AG08395 (cell line): ENCODE results near the gene PTPRN2.
"Not testable (repeated sequence)": the region's sequence is repeated elsewhere in the genome, so short reads cannot be mapped to it uniquely, and the experiment has no call there.

Source experiments
- DNase-seq: peaks from one replicate; pipeline ENCODE4 v3.0.0; 2012; ENCODE audit warnings: mixed read lengths, low spot score

Gene PTPRN2

DNA sequence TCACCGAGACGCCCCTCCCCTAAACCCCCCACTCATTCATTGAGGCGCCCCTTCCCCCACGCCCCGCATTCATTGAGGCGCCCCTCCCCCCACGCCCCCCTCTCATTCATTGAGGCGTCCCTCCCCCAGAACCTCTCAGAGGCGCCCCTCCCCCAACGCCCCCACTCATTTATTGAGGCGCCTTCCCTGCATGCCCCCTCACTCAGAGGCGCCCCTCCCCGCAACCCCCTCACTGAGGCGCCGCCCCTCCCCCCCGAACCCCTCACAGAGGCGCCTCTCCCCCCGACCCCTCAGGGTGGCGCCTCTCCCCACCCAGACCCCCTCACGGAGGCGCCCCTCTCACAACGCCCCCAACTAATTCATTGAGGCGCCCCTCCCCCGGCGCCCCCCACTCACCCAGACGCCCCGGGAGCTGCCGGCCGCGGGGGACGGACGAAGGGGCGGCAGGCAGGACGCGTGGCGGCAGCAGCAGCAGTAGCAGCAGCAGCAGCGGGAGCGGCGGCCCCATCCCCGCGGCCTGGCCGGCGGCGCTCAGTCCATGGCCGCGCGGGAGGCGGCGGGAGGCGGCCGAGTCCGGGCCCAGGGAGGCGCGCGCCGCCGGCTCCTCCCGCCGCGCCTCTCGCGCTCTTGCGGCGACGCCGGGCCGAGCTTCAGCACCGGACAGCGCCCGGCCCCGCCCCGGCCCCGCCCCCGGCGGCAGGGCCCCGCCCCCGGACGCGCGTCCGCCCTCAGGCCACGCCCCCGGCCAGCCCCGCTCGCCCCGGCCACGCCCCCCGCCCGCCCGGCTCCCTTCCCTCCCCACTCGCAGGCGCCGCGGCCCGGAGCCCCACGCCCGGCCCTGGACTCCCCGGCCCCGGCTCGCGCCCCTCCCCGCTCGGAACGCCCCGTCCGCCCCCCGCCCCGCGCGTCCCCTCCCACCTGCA is at the start of gene PTPRN2:
Gene PTPRN2, minus strand, starts transcription at position 662 of the 923 bp plus-strand sequence.
- DNase-seq: peak; percentile 89

DNA sequence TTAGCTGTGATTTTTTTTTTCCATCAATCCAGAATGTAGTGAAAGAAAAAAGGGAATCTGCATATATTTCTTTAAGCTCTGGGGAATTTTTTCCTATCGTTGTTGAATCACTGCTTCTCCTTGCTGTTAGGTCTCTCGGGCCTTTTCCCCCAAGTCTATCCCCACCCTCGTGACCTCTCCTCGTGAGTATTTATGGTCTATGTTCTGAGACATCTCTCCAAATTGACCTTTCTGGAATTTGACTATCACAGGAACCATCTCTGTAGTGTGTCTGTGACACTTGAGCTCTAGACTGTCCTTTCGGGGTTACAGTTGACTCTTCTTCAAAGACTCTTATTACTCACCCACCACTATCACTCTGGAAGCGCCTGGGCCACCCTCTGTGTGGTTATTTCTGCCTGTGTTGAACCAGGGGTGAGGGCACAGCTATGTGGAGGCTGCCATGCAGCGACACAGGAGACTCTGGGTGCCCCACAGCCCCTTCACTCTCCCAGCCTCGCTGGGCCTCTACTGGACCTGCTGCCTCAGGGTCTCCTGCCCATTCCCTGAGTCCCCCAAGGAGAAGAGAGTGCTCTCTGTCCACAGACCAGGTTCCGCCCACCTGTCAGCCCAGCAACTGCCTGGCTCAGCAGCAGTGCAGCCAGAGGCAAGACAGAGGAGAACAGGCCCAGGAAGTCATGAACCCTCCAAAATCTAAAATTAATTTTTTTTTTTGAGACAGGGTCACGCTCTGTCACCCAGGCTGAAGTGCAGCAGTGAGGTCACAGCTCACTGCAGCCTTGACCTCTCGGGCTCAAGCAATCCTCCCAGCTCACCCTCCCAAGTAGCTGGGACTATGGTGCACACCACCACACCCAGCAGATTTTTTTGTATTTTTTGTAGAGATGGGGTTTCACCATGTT is 45.7 kb upstream of the PTPRN2 start:
- DNase-seq: no peak

DNA sequence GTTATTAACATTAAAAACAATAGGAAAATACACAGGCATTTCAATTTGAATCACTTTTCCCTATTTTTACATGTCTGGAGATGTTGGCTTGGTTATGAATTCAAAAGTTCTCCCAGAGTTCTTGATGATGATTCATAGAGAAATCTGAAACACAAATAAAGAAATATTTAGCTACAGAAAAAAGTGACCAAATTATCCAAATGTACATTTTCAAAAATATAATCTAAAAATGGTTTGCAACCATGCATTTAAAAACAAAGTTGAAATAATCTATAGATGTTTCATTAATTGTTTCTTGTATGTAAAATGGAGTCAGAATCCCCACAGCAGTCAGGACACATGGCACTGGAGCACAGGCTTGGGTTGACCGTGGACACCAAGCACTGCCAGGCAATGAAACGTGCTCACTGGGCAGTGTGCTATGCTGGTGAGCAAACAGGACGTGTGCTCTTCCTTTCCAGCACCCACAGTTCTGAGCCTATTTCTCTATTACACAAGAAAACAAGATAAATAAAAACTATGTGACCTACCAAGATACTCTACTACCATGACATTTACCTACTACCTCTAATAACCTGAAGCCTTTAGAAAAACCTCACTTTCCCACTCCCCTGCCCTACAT is 44.1 kb upstream of the PTPRN2 start:
- DNase-seq: no peak

DNA sequence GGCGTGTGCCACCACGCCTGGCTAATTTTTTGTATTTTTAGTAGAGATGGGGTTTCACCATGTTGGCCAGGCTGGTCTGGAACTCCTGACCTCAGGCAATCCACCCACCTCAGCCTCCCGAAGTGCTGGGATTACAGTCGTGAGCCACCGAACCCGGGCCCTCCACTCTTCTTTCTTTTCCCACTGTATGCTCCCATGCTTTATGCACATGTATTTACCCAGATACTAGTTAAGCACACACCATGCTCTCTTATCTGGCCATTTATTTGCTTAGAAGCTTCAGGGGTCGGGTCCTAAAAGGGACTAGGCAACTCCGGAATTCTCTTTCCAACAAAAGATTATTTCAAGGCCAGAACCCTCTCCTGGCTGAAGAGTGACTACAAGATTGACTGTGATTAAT is 38.7 kb upstream of the PTPRN2 start:
- DNase-seq: not testable (repeated sequence)

DNA sequence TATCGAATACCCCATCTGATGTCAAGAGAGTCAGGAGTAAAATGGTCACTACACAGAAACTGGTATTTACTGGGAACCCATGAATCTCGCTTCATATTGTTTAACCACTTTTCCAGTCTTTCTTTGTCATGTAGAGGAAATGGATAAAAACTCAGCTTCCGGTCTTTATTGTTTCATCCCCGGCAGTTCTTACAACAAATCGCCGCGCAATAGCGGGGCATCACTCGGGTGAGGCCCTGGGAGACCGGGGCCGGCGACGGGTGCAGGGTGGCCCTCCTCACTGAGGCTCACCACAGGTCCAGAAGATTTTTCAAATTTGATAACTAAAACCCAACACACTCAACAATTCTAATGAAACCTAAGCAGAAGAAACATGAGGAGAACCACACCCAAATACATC is 35.6 kb upstream of the PTPRN2 start:
- DNase-seq: no peak

DNA sequence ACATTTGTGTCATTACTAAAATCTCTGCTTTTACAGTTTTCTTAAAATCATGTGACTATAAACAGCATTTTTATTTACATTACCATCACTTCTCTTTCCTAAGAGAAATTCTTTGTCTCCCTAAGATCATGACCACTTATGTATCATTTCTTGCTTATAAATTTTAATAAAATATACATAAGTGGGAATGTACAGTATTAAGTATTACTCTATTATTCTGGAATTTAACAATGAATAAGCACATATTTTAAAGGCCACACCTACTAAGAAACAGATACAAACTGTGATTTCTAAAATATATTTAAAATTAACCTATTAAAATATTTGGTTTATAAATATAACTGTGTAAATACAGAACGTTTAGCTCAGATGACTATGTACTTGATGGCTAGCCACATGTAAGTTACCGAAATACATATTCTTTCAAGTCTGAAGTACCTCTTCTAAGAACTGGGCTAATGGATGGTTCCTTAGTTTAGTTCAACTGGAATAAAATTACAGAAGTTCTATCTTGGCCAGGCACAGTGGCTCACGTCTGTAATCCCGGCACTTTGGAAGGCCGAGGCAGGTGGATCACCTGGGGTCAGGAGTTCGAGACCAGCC is 33.3 kb upstream of the PTPRN2 start:
- no peak for DNase-seq

DNA sequence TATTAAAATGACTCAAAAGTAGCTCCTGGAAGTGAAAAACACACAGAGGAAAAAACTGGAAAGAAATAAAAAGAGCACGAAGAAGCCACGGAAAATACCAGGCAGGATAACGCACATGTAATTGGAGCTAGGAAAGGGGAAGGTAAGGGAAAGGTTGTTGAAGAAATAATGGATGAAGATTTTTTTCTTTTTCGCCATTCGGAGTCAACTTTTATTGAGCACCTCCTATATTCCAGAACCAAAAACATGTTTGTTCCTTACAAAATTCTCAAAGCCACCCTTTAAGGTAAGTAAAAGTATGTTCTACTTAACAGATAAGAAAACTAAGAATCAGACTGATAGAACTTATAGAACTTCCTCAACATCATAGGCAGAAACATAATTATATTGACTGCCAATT is 32.8 kb upstream of the PTPRN2 start:
- no peak for DNase-seq

DNA sequence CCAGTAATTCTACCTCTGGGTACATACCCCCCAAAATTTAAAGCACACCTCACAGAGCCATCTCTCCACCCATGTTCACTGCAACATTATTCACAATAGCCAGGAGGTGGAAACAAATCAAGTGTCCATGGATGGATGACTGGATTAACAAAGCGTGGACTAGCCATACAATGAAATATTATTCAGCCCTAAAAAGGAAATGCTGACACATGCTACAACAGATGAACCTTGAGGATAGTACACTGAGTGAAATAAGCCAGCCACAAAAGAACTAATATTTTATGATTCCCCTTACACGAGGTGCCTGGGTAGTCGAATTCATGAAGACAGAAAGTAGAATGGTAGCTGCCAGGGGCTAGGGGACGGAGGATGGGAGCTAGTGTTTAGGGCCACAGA is 31.1 kb upstream of the PTPRN2 start:
- DNase-seq: no peak

DNA sequence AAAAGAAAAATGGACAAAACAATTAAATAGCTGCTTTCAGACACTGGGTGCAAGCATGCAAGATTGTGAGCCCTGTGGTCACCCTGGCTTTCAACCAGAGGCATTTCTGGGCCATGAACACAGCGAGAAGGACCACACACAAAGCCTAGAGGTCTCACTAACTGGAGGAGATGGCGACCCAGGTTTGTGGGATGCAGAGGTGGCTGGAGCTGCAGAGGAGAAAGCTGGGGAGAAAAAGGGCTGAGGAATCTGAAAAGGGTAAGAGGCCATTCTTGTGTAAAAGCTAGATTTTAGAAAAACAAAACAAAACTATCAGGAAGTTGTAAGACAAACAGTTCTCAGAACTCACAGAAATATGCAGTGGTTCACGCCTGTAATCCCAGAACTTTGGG is 30.1 kb upstream of the PTPRN2 start:
- peak; percentile 15 for DNase-seq

DNA sequence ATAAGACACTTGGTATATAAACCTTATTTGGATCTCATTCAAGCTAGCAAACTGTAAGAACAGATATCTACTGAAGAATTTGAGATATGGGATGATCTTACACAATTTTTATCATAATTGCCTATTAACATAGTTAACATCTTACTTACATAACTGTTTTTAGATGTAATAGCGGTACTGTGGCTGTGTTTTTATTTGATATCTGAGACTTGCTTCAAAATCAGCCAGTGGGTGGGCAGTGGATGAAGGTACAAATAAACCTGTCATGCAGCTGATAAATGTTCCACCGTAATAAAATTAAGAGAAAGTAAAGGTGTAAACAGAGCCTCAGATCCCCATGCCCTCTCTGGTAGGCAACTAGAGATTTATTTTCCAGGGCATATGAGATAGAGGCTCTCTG is 28.4 kb upstream of the PTPRN2 start:
- DNase-seq: no peak

DNA sequence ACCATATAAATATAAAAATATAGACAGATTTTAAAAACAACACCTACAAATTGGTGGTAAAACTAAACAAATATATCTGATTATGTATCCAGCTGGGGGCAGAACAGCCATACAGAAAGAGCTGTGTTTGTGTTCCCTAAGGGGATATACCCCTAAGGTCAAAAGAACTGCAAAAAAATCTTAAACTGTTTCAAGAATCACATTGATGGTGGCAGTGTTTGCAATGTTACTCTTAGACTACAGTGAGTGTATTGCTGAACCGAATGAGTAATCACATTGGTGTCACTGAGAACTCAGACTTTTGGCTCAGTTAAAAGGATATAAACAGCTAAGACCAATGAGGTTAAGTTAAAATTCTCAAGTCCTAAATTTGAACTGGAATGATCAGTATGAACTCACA is 27.1 kb upstream of the PTPRN2 start:
- peak; percentile 78 for DNase-seq

DNA sequence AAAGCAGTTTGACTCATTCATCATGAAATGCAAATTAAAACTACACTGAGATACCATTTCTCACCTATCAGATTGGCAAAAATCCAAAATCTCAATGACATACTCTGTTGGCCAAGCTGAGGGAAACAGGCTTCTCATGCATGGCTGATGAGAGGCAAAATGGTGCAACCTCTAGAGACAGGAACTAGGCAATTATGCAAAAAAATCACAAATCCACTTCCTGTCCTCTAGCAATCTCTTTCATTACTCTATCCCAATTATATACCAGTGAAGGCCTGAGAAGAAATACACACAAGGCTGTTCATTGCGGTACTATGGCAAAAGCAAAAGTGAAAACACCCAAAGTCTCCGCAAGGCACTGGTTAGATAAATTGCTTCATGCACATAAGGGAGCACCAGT is 25.9 kb upstream of the PTPRN2 start:
- DNase-seq: no peak

DNA sequence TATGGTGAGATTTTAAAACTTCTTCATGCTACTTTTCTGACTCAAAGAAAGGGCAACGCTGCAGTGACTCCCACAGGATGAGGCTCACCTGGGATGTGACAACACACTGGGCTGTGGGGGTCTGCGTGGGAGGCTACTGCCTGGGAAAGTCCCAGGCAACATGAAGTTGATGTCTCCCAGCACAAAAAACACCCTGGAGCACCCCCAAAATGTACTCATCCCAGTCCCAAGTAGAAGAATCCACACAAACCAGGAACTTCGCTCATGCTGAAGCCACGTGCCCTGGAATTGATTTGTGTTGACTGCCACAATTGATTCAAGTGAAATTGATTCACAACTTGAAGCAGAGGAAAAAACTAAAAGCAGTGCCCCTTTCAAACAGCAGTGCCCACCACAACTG is 24.9 kb upstream of the PTPRN2 start:
- DNase-seq: no peak

DNA sequence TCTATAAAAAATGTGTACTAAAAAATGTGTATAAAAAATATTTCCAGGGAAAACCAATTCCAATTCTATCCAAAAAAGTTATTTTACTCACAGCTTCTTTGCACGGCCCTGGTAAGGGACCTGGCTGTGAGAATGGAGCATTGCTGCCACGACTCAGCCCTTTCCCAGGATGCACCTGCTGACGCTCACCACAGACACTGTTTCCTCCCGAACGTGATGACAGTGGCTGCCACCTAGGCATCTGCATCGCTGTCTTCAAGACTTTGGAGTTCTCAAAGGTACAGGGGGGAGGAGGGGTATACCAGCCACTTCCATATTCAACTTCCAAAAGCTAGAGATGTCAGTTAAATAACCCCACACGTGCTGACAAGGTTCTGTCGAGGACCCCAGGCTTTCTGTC is 23.9 kb upstream of the PTPRN2 start:
- DNase-seq: no peak

DNA sequence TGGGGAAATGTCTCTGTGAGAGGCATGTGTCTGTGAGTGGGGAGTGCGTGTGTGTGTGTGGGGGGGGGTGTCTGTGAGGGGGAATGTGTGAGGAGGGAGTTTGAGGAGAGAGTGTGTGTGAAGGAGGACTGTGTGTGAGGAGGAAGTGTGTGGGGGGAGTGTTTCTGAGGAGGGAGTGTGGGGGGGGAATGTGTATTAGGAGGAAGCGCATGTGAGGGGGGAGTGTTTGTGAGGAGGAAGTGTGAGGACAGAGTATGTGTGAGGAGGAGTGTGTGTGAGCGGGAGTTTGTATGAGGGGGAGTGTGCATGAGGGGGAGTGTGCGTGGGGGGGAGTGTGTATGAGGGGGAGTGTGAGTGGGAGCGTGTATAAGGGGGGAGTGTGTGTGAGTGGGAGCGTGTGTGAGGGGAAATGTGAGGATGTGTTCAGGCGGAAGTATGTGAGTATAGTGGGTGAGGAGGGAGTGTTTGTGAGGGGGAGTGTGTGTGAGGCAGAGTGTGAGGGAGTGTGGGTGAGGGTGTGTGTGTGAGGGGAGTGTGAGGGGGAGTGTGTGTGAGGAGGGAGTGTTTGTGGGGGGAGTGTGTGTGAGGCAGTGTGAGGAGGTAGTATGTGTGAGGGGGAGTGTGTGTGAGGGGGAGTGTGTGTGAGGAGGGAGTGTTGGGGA is 21.8 kb upstream of the PTPRN2 start:
- DNase-seq: no peak

DNA sequence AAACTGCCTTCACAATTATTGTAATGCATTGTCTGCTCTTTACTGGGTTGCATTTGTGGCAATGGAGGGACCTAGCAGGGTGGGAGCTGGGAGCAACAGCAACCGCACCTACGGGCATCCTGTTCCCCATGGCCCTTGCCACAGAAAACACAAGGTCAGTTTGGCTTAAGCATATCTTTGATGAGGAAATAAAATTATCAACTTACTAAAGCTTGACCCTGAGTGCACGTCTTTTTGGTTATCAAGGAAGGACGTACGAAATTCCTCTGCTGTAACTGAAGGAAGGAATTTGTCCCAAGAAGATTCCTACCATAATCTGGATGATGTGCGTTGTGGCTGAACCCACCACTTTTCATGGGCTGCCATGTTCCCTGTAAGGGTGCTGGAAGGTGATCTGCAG is 19.9 kb upstream of the PTPRN2 start:
- no peak for DNase-seq

DNA sequence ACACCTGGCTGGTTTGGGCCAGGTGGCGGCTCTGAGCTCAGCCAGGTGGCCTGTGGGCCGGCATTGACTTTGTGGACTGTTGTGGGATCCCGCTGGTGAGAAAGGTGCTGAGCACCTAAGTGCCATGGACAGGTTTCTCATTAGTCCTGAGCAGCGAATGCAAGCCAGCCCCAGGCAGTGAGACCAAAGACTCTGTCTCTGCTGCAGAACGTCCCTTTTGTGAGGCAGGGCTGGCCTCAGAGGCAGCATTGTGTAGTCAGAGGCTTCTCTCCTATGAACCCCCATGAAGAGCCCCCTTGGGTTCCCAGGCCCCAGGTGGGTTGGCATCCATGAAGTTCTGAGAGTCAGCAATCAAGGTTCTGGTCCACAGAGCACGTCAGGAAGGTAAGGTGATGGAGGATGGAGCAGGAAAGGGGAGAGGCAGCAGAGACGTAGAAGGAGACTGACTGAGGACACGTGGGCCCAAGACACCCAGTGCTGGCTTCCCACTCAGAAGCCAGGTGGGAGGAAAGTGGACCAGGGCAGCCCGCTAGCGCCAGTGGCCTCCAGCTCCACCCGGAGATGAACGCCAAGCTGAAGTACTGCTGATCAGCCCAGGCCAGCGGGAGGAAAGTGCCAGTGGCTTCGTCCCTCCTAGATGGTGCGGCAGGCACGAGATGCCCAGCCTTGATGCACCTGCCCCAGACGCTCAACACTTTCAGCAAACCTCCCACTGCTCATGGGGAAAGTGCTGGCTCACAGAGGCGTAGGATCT is 19.2 kb upstream of the PTPRN2 start:
- no peak for DNase-seq

DNA sequence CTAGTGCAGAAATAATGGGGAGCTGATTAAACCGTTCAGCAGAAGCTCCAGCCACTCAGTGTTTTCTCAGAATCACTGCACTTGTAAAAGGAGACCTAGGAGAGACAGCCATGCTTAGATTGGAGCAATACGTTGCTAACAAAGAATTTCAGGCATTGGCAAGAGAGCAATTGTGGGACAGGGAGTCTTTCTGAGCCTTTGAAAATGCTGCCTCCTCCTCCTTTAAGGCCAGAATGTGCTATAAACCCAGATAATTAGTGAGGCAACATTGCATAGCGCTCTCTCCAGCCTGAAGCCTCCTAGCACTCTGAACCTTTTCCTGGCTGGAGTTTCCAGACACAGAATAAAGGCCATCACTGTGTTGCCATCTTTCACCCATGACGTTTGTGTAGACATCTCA is 18.5 kb upstream of the PTPRN2 start:
- DNase-seq: no peak

DNA sequence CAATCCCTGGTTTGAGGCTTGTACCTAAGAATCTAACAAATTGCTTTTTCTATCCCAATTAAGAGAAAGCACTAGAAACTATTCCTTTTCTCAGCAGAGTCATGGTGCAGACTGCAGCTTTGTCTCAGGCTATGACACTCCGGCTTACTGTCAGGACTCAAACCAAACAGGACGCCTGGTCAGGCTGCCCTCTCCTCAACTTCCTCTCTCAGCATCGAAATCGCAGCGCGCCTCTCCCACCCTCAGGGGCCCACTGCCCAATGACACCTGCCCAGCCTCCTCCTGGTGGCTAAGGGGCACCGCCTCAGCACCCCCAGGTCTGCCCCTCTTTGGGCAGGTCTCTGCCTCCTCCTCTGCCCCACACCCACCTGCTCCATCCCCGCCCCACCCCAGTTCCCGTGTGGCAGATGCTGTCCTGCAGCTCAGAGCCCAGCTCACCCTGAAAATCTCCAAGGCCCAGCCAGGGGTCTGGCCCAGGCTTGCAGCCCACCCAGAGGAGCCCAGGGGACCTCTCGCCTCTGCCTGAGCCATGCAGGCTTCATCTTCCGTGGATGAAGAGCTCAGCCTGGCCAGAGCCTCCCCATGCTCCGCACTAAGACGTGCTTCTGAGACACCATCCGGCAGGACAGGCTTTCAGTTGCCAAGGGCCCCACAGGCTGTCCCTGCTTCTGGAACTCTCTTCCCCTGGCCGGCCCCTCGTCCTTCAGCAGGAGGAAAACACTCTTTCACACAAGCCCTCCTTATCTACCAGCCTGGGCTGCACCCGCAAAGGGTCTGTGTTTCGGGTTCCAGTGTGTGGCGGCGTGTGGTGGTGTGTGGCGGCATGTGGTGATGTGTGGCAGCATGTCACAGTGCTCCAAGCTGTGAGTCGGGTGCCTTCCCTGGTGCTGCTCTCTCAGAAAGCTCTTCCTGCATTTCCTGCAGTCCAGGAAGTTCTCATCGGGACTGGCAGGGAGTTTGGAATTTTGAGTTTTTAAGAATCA is 16.4 kb upstream of the PTPRN2 start:
- no peak for DNase-seq
